A549 (cell line): Measurements from ENCODE around the gene ZNF365. TPM values are rescaled to one million over a fixed set of nuclear protein-coding genes. Genes with fewer than 3 reads are reported as not detected.

Experiments
- ATAC-seq, 2 experiments: fragments of 200-7000 bp in 1 of 2; fragments of >200 bp in 1 of 2; cut with Nextera tagmentation in 1 of 2; cut with Tn5 transposase in 1 of 2; 3 replicates each; pipeline versions ENCODE4 v1.8.0 to v1.9.1; 2018 to 2020; ENCODE audit warnings: mild to moderate bottlenecking in 1 of 2, moderate library complexity in 1 of 2
- CTCF ChIA-PET: fragments of 300-600 bp; sonication (Branson Sonifier 250); formaldehyde crosslinking; extraction: SDS; loops from one replicate; lab custom pipeline; 2021; ENCODE audit warnings: antibody characterized with exemption, inconsistent platforms; lab: Yijun Ruan, JAX
- POLR2A ChIA-PET: fragments of 350-600 bp; formaldehyde crosslinking; extraction: SDS; loops from one replicate; lab custom pipeline; 2021; ENCODE audit warnings: antibody characterized with exemption, inconsistent platforms; lab: Yijun Ruan, JAX
- DNase-seq, 2 experiments: peaks; one replicate each; pipeline versions ENCODE4 v3.0.0 to v3.0.0-alpha.2; 2011 to 2016; ENCODE audit warnings: low read depth in 1 of 2, low spot score in 1 of 2
- FAIRE-seq: peaks from 2 replicates; lab custom pipeline; 2011; peaks lifted over from hg19 to GRCh38; lab: Jason Lieb, UNC
- H3K27ac ChIP-seq, 2 experiments: fragments of >200 bp; sonication (Bioruptor Twin); formaldehyde crosslinking; 3 replicates each; pipeline ENCODE4 v1.5.1; 2016 to 2017
- H3K4me1 ChIP-seq: fragments of >200 bp; sonication (Bioruptor Twin); formaldehyde crosslinking; 3 replicates; pipeline ENCODE4 v1.6.1; 2016
- H3K4me2 ChIP-seq: fragments of >200 bp; sonication (Bioruptor Twin); formaldehyde crosslinking; 3 replicates; pipeline ENCODE4 v1.6.1; 2016
- H3K4me3 ChIP-seq: fragments of >200 bp; sonication (Bioruptor Twin); formaldehyde crosslinking; 3 replicates; pipeline ENCODE4 v1.5.1; 2016
- H3K9me3 ChIP-seq: fragments of >200 bp; sonication (Bioruptor Twin); formaldehyde crosslinking; 3 replicates; pipeline ENCODE4 v1.6.1; 2016
- ATOH8 ChIP-seq: fragments of 250-450 bp; sonication (Bioruptor Pico); IDR thresholded peaks from 2 replicates; pipeline ENCODE4 v1.5.0; 2020; ENCODE audit warnings: low read depth, mild to moderate bottlenecking, moderate library complexity
- BHLHE40 ChIP-seq: IDR thresholded peaks from 2 replicates; pipeline ENCODE4 v1.6.1; 2012; ENCODE audit warnings: low read depth, low read length, inconsistent platforms
- CBX2 ChIP-seq: fragments of 200-600 bp; sonication (generic); IDR thresholded peaks from 2 replicates; pipeline ENCODE4 v1.6.1; 2016; ENCODE audit warnings: low read depth, mild to moderate bottlenecking, borderline replicate concordance
- ELK1 ChIP-seq: fragments of 150-350 bp; IDR thresholded peaks from 2 replicates; pipeline ENCODE4 v1.6.1; 2014; ENCODE audit warnings: low read depth, mild to moderate bottlenecking, low read length
- EP300 ChIP-seq, 2 experiments: fragments of >200 bp; sonication (Bioruptor Twin); formaldehyde crosslinking; IDR thresholded peaks; 2 replicates in 1 of 2; 3 replicates in 1 of 2; pipeline ENCODE4 v1.6.1; 2016 to 2017
- HDAC2 ChIP-seq: fragments of 200-600 bp; sonication (generic); IDR thresholded peaks from 2 replicates; pipeline ENCODE4 v1.6.1; 2016
- HOXB5 ChIP-seq: fragments of 250-450 bp; sonication (Bioruptor Pico); IDR thresholded peaks from 2 replicates; pipeline ENCODE4 v1.5.0; 2020; ENCODE audit warnings: mild to moderate bottlenecking, moderate library complexity
- MAFK ChIP-seq: fragments of 450-650 bp; IDR thresholded peaks from 2 replicates; pipeline ENCODE4 v1.6.1; 2014; ENCODE audit not compliant: partially characterized antibody
- MAZ ChIP-seq: fragments of 150-350 bp; IDR thresholded peaks from 2 replicates; pipeline ENCODE4 v1.6.1; 2014; ENCODE audit warnings: antibody characterized with exemption, low read depth, low read length, borderline replicate concordance
- PHF8 ChIP-seq: fragments of 200-600 bp; sonication (generic); IDR thresholded peaks from 2 replicates; pipeline ENCODE4 v1.6.1; 2016; ENCODE audit warnings: low read depth, mild to moderate bottlenecking, antibody characterized with exemption, moderate library complexity, borderline replicate concordance
- POLR2AphosphoS2 ChIP-seq: conservative IDR thresholded peaks from 2 replicates; pipeline ENCODE4 v1.6.1; 2012; ENCODE audit warnings: low read length, improper control_type of control experiment, inconsistent platforms
- RAD21 ChIP-seq, 2 experiments: fragments of >200 bp in 1 of 2; sonication (Bioruptor Twin) in 1 of 2; formaldehyde crosslinking in 1 of 2; IDR thresholded peaks in 1 of 2; conservative IDR thresholded peaks in 1 of 2; 2 replicates in 1 of 2; 3 replicates in 1 of 2; pipeline ENCODE4 v1.6.1; 2012 to 2018; ENCODE audit warnings: inconsistent platforms in 1 of 2
- REST ChIP-seq: fragments of 200-600 bp; sonication (generic); IDR thresholded peaks from 2 replicates; pipeline ENCODE4 v1.6.1; 2016; ENCODE audit warnings: antibody characterized with exemption, mild to moderate bottlenecking, moderate library complexity
- TP53 ChIP-seq: fragments of 250-450 bp; sonication (Bioruptor Pico); IDR thresholded peaks from 2 replicates; pipeline ENCODE4 v1.5.0; 2021; ENCODE audit warnings: mild to moderate bottlenecking, moderate library complexity
- WGBS: methylation state at CpG from one replicate; pipeline ENCODE4 v1.1.6; 2017; ENCODE audit errors: missing lambda C conversion rate; 5-methylcytosine and 5-hydroxymethylcytosine counted together
- polyA plus RNA-seq, 4 experiments: library from polyadenylated mRNA; depleted of rRNA in 3 of 4; stranded (reverse); fragments of >200 nt; fragmentation: RNase III in 1 of 4; extraction: RNeasy Plus Mini Kit Qiagen cat#74134 plus additional on column Dnase treatment in 1 of 4; gene quantifications; 2 replicates in 3 of 4; 3 replicates in 1 of 4; pipeline ENCODE4 v1.2.3, GENCODE V29; 2011 to 2017
- TF ChIP-seq, protein P1 (sequence below): fragments of >200 bp; sonication (Bioruptor Twin); formaldehyde crosslinking; IDR thresholded peaks from 3 replicates; pipeline ENCODE4 v1.6.1; 2016

Gene ZNF365
- polyA plus RNA-seq, 2 of the 4 experiments (the other 2 are of a cell fraction), result 1.3 to 1.5 TPM

DNA sequence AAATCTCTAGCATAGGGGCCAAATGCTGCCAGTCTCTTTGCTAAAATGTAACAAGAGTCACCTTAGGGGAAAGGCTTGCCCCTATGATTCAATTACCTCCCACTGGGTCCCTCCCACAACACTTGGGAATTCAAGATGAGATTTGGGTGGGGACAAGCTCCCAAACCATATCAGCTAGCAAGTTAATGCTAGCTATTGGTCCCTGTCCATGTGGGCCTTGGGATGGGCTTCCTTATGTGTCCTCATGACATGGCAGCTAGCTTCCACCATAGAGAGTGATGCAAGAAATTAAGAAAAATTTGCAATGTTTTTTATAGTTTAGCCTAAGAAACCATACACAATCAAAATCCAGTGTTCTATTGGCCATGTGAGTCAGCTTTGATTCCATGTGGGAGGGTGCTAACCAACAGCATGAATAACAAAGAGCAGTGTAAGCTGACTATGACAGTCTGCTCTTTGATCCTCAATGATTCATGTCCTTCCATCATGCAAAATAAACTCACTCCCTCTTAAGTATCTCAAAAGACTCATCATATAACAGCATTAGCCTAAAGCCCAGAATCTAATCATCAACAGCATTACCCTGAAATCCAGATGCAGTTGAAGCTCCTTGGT is 21.7 kb upstream of the ZNF365 start:
- Histone ChIP-seq H3K9me3 (peaks cover 10% of the 10 kb centered on the region; the same call in 2 of the 3 replicates), H3K4me3 (no peak overlapping the region), H3K27ac (no peak overlapping the region), H3K4me1 (no peaks in the 10 kb centered on the region), H3K4me2 (no peak overlapping the region)
- POLR2A ChIA-PET, result no interaction called here
- no peak for ATAC-seq
- TF ChIP-seq ELK1 (no peak), PHF8 (no peak)
- no peak for DNase-seq
- CTCF ChIA-PET, result no interaction called here
- FAIRE-seq, result no peak

- no peak for FAIRE-seq
- H3K27ac ChIP-seq, result no peak overlapping the region
- no peak for DNase-seq
- no peaks in the 10 kb centered on the region for H3K4me1 ChIP-seq
- H3K4me2 ChIP-seq, result no peak overlapping the region
- peaks cover 3% of the 10 kb centered on the region; the same call in 1 of the 3 replicates for H3K9me3 ChIP-seq
- TF ChIP-seq MAZ (no peak), EP300 (IDR thresholded peaks at IDR 0.05) (no peak), CBX2 (no peak), MAFK (no peak), HDAC2 (no peak), BHLHE40 (no peak), ELK1 (no peak), ATOH8 (CRISPR knock-in tag) (no peak), POLR2AphosphoS2 (no peak), RAD21 (conservative IDR thresholded peaks at IDR 0.05 in 1 of 2, IDR thresholded peaks at IDR 0.05 in 1 of 2) (no peak), HOXB5 (CRISPR knock-in tag) (no peak), TP53 (CRISPR knock-in tag) (no peak), REST (no peak)
- TF ChIP-seq, protein P1, sequence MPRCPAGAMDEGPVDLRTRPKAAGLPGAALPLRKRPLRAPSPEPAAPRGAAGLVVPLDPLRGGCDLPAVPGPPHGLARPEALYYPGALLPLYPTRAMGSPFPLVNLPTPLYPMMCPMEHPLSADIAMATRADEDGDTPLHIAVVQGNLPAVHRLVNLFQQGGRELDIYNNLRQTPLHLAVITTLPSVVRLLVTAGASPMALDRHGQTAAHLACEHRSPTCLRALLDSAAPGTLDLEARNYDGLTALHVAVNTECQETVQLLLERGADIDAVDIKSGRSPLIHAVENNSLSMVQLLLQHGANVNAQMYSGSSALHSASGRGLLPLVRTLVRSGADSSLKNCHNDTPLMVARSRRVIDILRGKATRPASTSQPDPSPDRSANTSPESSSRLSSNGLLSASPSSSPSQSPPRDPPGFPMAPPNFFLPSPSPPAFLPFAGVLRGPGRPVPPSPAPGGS, result no peak
- ChIA-PET CTCF (interaction anchor here (0.6 kb wide), 1 partner anchor 726 kb away, joined by 3 read pairs; no protein-coding TSS in a partner anchor), POLR2A (no interaction called here)
- no peak for ATAC-seq
- 11% methylated on average over 2 of the region's 2 CpGs for WGBS
- H3K4me3 ChIP-seq, result no peak overlapping the region
These were observed 19.3 kb upstream of the ZNF365 start for GRCh38 chr10:62354916-62355315.
